Prostate gland (tissue), 2 donors: Measurements from ENCODE around the gene EML1. TPM values are rescaled to one million over a fixed set of nuclear protein-coding genes. Genes with fewer than 3 reads are reported as not detected.

ENCODE experiments used
- DNase-seq: peaks from one replicate; pipeline ENCODE4 v3.0.0-alpha.2; 2019; ENCODE audit warnings: low spot score
- H3K27ac ChIP-seq, 2 donors: fragments of 200-600 bp; sonication (generic); 2 replicates each; pipeline ENCODE4 v1.5.1; 2017 to 2019
- H3K27me3 ChIP-seq: fragments of 200-600 bp; sonication (generic); replicated peaks from 2 replicates; pipeline ENCODE4 v1.5.1; 2019; ENCODE audit not compliant: insufficient read depth
- H3K36me3 ChIP-seq, 2 donors: fragments of 200-600 bp; sonication (generic); 1 replicate in 1 of 2; 2 replicates in 1 of 2; pipeline versions ENCODE4 v1.5.1 to v1.8.1; 2017 to 2019
- H3K4me1 ChIP-seq: fragments of 200-600 bp; sonication (generic); replicated peaks from 2 replicates; pipeline ENCODE4 v1.5.1; 2019
- H3K4me3 ChIP-seq, 2 donors: fragments of 200-600 bp; sonication (generic); 2 replicates each; pipeline ENCODE4 v1.5.1; 2017 to 2019
- H3K9me3 ChIP-seq: fragments of 200-600 bp; sonication (generic); 2 replicates; pipeline ENCODE4 v1.5.1; 2017
- POLR2A ChIP-seq: fragments of 450-650 bp; IDR thresholded peaks from one replicate; pipeline ENCODE4 v1.6.1; 2016; ENCODE audit warnings: antibody characterized with exemption, mild to moderate bottlenecking
- POLR2AphosphoS5 ChIP-seq: sonication (generic); formaldehyde crosslinking; IDR thresholded peaks from one replicate; pipeline ENCODE4 v1.6.1; 2017; ENCODE audit warnings: antibody characterized with exemption
- WGBS: methylation state at CpG from one replicate; pipeline ENCODE4 v1.1.5; 2018; 5-methylcytosine and 5-hydroxymethylcytosine counted together
- intact Hi-C: fragments of 100-400 bp; cut with DNase I; formaldehyde crosslinking; loops from one replicate; pipeline ENCODE4 v1.14.2; 2022
- total RNA-seq, 2 donors: library from RNA; depleted of rRNA; stranded (reverse); fragments of >200 nt; gene quantifications; one replicate each; pipeline ENCODE4 v1.1.0, GENCODE V29; 2016
- TF ChIP-seq, protein P1 (sequence below), 4 experiments: fragments of 200-600 bp in 2 of 4; fragments of 450-650 bp in 2 of 4; sonication (generic) in 2 of 4; IDR thresholded peaks; 1 replicate in 3 of 4; 2 replicates in 1 of 4; pipeline ENCODE4 v1.5.1; 2016 to 2019; ENCODE audit warnings: antibody characterized with exemption in 4 of 4, mild to moderate bottlenecking in 2 of 4, moderate library complexity in 2 of 4

EML1 gene
- total RNA-seq, 2 donors from 2014 or later: 7.0 to 31.8 TPM

DNA sequence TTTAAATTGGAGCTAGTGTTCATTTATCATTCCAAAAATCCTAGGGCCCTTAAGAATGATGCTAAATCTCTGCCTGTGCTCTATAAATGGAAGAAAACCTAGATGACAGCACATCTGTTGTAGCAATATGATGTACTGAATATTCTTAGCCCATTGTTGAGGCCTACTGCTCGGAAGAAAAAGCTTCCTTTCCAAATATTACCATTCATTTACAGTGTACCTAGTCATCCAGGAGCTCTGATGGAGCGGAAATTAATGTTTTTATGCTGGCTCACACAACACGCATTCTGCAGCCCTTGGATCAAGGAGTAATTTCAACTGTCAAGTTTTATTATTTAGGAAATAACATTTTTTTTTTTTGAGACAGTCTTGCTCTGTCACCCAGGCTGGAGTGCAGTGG lies 77.4 kb downstream of the EML1 start:
- H3K4me3 ChIP-seq: no peak overlapping the region
- no peaks in the 10 kb centered on the region for H3K4me1 ChIP-seq
- TF ChIP-seq, protein P1, sequence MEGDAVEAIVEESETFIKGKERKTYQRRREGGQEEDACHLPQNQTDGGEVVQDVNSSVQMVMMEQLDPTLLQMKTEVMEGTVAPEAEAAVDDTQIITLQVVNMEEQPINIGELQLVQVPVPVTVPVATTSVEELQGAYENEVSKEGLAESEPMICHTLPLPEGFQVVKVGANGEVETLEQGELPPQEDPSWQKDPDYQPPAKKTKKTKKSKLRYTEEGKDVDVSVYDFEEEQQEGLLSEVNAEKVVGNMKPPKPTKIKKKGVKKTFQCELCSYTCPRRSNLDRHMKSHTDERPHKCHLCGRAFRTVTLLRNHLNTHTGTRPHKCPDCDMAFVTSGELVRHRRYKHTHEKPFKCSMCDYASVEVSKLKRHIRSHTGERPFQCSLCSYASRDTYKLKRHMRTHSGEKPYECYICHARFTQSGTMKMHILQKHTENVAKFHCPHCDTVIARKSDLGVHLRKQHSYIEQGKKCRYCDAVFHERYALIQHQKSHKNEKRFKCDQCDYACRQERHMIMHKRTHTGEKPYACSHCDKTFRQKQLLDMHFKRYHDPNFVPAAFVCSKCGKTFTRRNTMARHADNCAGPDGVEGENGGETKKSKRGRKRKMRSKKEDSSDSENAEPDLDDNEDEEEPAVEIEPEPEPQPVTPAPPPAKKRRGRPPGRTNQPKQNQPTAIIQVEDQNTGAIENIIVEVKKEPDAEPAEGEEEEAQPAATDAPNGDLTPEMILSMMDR (IDR thresholded peaks at IDR 0.05): no peak
- no peak for TF ChIP-seq POLR2AphosphoS5
- WGBS: 94% methylated on average over 3 of the region's 3 CpGs
- intact Hi-C loops: no loop called here
- no peak overlapping the region for H3K27ac ChIP-seq
- H3K36me3 ChIP-seq: no peaks in the 10 kb centered on the region
- H3K9me3 ChIP-seq: no peaks in the 10 kb centered on the region
- no peaks in the 10 kb centered on the region for H3K27me3 ChIP-seq
- DNase-seq: no peak

DNA sequence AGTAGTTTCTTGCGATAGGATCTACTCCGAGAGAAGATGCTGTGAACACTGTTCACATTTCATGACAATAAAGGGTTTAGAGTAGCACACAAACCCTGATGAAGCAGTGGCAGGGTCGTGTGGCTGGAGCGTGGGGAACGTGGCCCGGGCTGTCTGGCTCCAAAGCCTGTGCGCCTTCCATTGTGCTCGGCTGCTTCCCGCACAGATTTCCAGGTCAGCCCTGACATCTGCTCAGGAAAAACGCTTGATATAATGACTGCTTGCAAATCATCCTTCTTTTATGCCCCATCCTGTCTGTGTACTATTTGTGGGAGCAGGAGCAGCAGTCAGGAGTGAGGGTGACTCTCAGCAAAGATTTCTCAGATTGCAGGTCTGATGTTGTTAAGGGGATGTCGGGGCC lies 78.6 kb downstream of the EML1 start:
- 66% methylated on average over 11 of the region's 11 CpGs for WGBS

DNA sequence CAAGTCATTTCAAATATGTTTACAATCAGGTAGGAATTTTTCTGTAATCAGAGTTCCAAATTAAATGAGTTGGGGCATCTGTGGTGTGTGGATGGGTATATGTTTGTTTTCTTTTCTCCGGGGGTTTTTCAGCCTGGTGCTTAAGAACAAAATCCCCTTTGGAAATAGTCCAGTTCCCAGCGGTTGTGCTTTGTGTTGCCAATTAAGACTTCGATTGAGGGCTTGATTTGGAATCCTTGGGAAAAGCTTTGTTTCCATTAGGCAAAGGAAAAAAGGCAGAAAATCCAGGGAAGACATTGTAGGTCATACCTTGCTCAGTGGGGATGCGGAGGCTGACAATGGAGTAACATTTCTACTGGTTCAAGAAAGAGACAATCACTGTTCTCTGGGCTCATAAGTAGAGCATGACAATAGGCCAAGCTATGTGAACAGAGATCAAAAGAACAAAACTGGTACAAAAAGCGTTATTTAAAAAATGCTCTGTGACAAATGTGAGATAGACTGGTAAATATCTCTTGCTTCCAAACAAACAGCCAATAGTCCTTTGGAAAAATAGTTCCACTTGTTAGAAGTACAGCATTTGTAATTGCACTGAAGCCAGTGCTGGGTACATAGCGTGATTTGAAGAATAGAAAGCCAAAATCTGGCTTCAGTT lies 79.7 kb downstream of the EML1 start:
- intact Hi-C loops: no loop called here

More for the DNA sequence above, 78.6 kb downstream of the EML1 start:
- intact Hi-C loops: no loop called here
- no peak for DNase-seq
- H3K27ac ChIP-seq: no peak overlapping the region
- no peaks in the 10 kb centered on the region for H3K4me1 ChIP-seq
- H3K36me3 ChIP-seq: no peaks in the 10 kb centered on the region
- H3K27me3 ChIP-seq: no peaks in the 10 kb centered on the region
- no peak for TF ChIP-seq POLR2AphosphoS5
- TF ChIP-seq, protein P1 (IDR thresholded peaks at IDR 0.05): no peak
- TF ChIP-seq POLR2A: no peak
- H3K4me3 ChIP-seq: no peak overlapping the region
- H3K9me3 ChIP-seq: no peaks in the 10 kb centered on the region

DNA sequence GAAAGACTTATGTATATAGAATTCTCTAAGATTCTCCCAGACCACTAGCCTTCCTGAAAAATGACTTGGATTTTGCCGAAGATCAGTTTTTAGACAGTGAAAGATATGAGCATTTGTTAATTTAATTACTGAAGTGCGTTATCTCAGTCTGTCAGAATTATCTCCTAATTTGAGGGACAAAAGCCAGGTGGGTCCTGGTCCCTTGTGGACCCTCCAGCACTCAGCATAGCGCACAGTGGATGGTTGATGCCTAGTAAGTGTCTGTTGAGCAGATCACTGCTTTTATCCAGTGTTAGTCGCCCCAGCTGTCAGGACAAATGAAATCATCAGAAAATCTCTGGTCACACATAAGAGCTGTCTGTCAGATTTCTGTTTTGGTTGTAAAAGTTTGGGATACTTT lies 80.4 kb downstream of the EML1 start:
- H3K4me1 ChIP-seq: no peaks in the 10 kb centered on the region
- no peaks in the 10 kb centered on the region for H3K36me3 ChIP-seq
- intact Hi-C loops: no loop called here
- no peaks in the 10 kb centered on the region for H3K9me3 ChIP-seq
- H3K27ac ChIP-seq: no peak overlapping the region
- H3K4me3 ChIP-seq: no peak overlapping the region
- no peaks in the 10 kb centered on the region for H3K27me3 ChIP-seq
- 97% methylated on average over 4 of the region's 4 CpGs for WGBS
- TF ChIP-seq, protein P1 (IDR thresholded peaks at IDR 0.05): no peak
- TF ChIP-seq POLR2A (no peak), POLR2AphosphoS5 (no peak)
- no peak for DNase-seq

More for the DNA sequence above, 79.7 kb downstream of the EML1 start:
- Histone ChIP-seq H3K27ac (no peak overlapping the region), H3K9me3 (no peaks in the 10 kb centered on the region), H3K4me3 (no peak overlapping the region), H3K36me3 (no peaks in the 10 kb centered on the region), H3K27me3 (no peaks in the 10 kb centered on the region), H3K4me1 (no peaks in the 10 kb centered on the region)
- 64% methylated on average over 6 of the region's 6 CpGs for WGBS
- TF ChIP-seq POLR2AphosphoS5 (no peak), POLR2A (no peak)
- TF ChIP-seq, protein P1 (IDR thresholded peaks at IDR 0.05): no peak
- DNase-seq: no peak

DNA sequence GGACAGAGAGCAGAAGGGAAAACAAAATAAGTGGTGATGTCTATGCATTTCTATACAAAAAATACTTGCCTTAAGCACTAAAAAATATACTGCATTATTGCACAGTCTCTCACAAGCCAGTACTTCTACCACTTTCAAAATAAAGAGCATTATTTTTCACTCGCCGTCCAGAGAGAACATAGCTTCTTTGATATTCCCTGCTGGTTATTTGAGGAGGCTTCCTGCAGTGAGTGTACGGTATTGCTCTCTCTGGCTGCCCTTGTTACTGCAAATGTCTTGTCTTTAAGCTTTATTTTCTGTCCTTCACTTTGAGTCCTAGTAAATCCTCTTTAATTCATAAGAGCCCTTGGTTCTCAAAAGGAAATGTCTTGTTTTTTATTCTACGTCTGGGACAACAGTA lies 81.1 kb downstream of the EML1 start:
- Histone ChIP-seq H3K36me3 (no peaks in the 10 kb centered on the region), H3K9me3 (no peaks in the 10 kb centered on the region), H3K4me3 (no peak overlapping the region), H3K27ac (no peak overlapping the region), H3K27me3 (no peaks in the 10 kb centered on the region), H3K4me1 (no peaks in the 10 kb centered on the region)
- intact Hi-C loops: no loop called here
- WGBS: 84% methylated on average over 4 of the region's 4 CpGs
- DNase-seq: no peak
- no peak for TF ChIP-seq POLR2AphosphoS5
- TF ChIP-seq, protein P1 (IDR thresholded peaks at IDR 0.05): no peak
- no peak for TF ChIP-seq POLR2A
